Stimulated activated CD4-positive, alpha-beta T cell treated with anti-CD3 and anti-CD28 coated beads, Interleukin-4, amount 100 ng/mL, for 4 hours (primary cell): ENCODE results near the gene VPS33B.
A peak's percentile ranks its signal among the peaks of the same experiment; 100 is the strongest.
"Not testable (repeated sequence)": the region's sequence is repeated elsewhere in the genome, so short reads cannot be mapped to it uniquely, and the experiment has no call there.

ENCODE experiments used
- DNase-seq, 2 experiments: peaks; one replicate each; pipeline ENCODE4 v3.0.0-alpha.2; 2020

Gene VPS33B

DNA sequence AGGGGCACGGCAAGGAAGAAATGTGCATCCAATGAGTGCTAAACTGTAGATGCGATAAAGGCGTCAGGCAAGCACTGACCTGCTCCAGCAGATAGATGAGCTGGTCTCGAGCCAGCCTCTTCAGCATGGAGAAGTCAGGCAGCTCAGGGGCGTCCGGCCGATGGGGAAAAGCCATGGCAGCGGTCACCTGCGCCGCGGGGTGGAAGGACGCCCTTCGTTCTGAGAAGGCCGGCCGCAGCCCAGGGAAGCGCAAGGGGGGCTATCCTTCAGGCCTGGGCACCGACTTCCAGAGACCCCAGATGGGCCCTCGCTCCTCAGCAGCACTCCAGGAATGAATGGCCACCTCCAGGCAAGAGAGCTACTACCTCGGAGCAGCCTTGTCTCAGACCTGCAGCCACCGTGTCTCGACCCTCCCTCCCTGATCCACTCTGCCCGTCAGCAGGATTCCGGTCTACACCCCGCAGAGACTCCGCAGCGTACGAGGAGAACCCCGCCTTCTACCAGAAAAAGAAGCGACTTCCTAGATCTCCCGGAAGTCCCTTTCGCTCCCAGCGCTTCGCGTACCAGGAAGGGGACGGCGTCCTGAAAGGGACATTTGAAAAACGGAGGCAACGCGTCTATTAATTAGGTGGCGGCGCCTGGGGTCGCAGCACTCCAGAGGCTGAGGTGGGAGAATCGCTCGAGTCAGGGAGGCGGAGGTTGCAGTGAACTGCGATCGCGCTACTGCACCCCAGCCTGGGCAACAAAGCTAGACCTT is at the start of gene VPS33B:
Gene VPS33B, minus strand, starts transcription at position 520 of the 757 bp plus-strand sequence. Its CDS starts 345 bp downstream, at position 175.
- DNase-seq = peak; percentile 69 to 78

DNA sequence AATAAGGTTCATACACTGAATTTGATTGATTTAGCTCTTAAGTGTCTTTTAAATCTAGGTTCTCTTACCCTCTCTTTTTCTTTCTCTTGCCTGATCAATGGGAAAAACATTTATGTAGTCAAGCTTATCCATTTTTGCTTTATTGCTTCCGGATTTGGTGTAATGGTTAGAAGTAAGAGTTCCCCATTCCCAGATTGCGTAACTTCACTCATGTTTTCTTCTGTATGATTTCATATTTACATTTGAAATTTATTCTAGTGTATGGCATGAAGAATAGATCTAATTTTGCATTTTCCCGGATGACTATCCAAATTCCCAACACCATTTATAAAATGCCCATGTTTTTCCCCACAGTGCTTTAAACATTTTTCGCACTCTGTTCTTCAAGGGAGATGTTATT is 49.8 kb upstream of the VPS33B start:
- no peak for DNase-seq

DNA sequence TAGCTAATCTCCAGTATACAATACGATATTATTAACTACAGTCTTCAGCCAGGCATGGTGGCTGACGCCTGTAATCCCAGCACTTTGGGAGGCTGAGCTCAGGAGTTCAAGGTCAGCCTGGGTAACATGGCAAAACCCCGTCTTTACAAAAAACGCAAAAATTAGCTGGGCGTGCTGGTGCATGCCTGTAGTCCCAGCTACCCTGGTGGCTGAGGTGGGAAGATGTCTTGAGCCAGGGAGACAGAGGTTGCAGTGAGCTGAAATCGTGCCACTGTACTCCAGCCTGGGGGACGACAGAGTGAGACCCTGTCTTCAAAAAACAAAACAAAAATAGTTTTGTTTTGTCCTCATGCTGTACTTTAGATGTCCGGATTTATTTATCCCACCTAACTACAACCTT is 48.5 kb upstream of the VPS33B start:
- DNase-seq = no peak

- DNase-seq = no peak
Measured at GRCh38 chr15:91068966-91069365, 46.6 kb upstream of the VPS33B start.

GRCh38 chr15:91068436-91068835 is 46.0 kb upstream of the VPS33B start:
- DNase-seq = no peak

- DNase-seq = no peak
Measured at GRCh38 chr15:91067036-91067435, 44.6 kb upstream of the VPS33B start.

DNA sequence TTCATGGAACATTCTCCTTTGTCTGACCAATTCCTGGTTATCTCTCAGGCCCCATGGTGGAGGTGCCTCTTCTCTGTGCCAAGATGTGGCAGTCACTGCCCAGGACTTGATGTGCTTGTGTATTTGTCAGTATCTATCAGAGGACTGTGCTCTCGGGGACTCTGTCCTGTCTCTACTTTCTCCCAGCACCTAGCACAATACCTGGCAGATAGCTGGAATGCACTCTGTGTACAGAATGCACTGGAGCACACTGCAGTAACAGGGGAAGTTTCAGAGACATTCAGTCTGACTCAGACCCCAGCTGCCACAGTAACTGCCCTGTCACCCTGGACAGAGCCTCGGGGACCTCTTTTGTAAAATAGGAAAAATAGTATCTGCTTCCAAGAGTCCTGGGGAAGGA is 43.1 kb upstream of the VPS33B start:
- DNase-seq = no peak

- DNase-seq = no peak
Measured at GRCh38 chr15:91061997-91062396, 39.6 kb upstream of the VPS33B start.

DNA sequence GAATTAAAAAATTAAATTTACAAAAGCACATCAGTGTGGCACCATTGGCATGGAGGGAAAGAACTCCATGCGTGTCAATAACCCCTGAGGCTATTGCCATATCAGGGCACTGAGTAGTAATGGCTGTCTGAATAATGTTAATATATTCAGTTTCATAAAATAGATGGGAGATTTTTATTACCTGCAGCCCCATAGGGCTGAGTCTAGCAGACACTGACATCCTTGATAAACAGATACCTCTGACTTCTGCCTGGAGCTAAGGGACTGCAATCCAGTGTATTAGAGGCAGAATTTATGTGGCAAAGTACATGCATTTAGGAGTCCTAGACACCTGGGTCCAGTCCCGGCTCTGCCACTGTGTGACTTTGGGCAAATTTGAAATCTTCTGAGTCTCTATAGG is 38.8 kb upstream of the VPS33B start:
- DNase-seq = no peak

- peak; percentile 8 to 11 for DNase-seq
Measured at GRCh38 chr15:91055548-91056331, 33.3 kb upstream of the VPS33B start.

DNA sequence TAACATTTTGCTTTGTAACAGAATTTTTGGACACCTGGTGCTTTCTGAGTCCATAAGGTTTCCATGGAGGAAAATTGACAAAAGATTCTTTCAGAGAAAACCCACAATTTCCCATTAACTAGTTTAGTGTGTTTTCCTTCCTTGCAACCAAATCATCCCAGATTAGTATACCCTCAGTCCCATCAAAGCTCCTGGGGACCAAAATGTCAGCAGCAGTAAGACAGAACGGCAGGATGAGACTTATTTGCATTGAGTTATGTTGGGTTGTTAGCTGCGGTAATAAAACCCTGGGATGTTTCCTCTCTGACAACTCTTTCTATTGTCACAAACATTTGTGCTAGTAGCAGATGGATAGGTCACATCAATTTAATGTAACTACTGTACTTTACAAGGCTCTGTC is 32.4 kb upstream of the VPS33B start:
- no peak for DNase-seq

DNA sequence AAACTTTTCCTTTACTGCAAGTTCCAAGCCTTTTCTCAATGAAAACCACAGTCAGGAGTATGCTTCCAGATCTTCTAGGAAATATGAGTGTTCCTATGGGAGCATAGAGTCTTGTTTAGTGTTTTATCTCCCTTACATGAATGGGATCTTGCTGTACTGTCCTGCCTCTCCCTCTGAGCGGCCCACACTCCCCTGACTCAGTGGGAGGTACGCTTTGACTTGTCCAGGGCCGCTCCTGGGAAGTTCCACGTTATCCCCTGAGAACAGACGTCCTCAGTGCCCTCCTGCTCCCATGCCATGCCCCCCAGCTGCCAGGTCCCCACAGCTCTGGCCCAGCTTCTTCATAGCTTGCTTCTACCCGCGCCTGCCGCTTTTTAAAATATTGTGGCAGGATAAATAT is 28.9 kb upstream of the VPS33B start:
- no peak for DNase-seq

GRCh38 chr15:91050128-91050455 is 27.7 kb upstream of the VPS33B start:
- no peak for DNase-seq

DNA sequence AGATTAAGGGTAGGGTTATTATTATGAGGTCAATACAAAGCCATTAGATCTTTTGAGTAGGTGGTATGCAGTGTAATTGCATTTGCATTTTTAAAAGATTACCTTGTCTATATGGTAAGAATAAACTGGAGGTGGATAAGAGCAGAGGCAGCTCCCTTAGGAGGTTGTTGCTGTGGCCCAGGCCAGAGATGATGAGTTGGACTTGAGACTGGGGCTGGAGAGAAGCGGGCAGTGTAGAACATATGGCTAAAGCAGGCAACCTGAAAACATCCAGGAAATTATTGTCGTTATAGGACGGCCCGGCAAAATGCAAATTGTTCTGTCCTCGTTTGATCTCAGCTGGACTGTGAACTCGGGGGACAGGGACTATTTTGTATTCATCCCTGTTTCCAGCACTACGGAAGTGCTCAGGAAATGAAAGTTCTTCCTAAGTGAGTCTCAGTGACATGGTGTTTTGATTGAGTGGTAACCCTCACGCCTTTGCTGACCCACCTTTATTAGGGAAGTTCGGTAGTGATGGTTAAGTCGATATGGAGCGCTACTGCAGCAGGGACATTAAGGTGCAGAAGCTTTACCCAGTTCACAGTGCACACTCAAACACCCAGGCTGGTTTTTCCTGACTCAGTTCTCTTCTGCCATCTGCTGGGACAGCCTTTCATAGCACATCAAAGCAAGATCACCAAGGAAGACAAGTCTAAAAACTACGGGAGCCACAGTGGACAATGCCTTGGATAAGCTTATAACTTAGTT is 27.2 kb upstream of the VPS33B start:
- peak; percentile 33 to 49 for DNase-seq

GRCh38 chr15:91047545-91048199 is 25.3 kb upstream of the VPS33B start:
- DNase-seq = no peak

- not testable (repeated sequence) for DNase-seq
Measured at GRCh38 chr15:91046056-91046455, 23.7 kb upstream of the VPS33B start.

- DNase-seq = no peak
Measured at GRCh38 chr15:91045065-91045464, 22.7 kb upstream of the VPS33B start.

DNA sequence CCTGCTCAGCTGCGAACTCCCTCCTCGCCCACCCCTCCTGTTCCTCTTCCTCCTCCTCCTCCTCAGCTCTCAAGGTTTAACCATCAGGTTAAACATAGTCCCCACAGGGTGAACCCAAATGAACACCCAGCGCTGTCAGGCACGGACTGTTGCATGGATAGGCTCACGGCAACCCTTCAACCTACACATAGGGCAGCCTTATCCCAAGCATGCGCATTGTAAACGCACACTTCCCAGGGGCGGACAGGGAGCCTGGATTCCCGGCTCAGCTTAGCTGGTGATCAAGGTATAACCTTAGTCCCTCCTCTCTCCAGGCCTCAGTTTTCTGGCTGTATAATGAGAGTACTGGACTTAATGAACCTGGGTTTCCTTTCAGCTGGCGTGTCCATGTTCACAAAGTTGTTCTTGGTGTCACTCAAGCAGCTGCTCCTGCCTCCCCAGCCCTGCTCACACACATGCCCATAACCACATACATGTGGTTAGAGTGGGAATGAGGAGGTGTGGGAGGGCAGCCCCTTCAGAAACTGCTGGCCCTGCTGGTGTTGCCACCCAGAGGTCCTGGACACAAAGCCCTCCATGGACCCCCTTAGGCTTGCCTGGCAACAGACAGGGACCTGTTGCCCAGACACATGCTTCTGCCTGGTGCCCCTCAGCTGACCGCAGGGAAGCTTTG is 20.9 kb upstream of the VPS33B start:
- DNase-seq = no peak

DNA sequence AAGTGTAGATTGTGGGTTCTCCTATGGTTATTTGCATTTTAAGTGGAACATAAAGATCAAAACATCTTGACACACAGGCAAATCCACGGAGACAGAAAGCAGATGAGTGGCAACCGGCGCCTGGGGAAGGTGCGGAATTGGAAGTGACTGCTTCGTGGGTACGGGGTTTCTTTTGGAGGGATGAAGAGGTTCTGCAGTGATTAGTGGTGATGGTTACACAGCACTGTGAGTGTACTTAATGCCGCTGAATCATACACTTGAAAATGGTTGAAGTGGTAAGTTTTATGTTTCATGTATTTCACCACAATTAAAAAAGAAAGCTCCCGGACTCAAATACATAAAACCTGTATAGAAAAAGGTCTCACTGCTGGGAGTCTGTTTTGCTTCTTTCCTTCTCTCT is 18.5 kb upstream of the VPS33B start:
- no peak for DNase-seq

GRCh38 chr15:91039996-91040395 is 17.6 kb upstream of the VPS33B start:
- no peak for DNase-seq

DNA sequence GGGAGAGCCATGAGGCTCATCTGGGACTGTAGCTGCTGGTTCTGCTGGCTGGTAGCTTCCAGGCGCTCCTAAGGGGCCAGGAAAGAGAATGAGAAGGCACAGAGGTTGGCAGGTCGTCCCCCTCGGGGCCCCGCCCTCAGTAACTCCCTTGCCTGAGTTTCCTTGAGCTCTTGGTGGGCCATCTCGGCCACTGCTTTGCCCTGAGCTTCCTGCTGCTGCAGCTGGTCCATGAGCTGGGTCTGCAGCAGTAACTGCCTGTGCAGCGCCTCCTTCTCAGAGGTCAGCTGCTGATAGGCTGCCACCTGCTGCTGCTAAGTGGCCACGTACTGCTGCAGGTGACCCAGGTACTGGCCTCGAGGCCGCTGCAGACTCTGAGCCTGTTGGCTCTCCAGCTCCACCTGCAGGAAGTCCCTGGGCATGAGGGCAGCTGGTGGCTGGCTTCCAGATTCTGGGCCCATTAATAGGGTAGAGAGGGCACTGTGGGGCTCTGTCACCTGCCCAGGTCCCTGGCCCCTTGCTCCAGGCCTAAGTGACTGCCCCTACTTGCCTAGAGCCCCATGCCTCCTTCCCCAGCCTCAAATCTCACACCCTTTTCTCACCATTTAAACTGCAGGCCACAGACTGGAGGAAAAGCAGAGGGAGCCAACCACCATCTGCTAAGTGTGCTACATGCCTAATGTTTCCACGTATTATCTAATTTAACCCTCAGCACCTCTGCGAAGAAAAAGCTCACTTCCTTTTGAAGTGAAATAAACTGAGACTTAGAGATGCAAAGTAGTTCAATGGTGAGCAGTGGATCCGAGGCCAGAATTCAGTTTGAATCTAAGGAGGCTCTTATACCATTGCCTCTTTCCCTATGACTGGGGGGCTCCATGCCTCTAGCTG is 10.8 kb upstream of the VPS33B start:
- peak; percentile 31 to 33 for DNase-seq

DNA sequence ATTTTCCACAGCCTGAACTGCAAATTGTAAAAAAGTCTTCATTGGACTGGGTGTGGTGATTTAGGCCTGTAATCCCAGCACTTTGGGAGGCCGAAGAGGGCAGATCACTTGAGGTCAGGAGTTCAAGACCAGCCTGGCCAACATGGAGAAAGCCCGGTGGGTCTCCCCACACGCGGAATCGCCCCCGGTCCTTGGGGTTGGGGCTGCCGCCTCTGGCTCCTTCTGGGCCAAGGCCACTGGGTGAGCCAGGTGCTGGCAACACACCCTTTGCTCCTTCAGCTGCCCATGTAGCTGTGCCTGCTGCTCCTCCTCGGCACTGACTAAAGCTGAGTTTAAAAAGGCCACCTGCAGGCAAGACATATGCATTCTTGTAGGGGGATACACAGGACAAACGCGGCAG is 9.4 kb upstream of the VPS33B start:
- DNase-seq = no peak
